Hypothalamus (tissue), 51 donors: ENCODE data around the gene MEX3D.

ENCODE experiments used
- DNase-seq, 51 donors: peaks; one replicate each; lab custom pipeline; 2025; lab: John Stamatoyannopoulos, UW

Gene MEX3D

DNA sequence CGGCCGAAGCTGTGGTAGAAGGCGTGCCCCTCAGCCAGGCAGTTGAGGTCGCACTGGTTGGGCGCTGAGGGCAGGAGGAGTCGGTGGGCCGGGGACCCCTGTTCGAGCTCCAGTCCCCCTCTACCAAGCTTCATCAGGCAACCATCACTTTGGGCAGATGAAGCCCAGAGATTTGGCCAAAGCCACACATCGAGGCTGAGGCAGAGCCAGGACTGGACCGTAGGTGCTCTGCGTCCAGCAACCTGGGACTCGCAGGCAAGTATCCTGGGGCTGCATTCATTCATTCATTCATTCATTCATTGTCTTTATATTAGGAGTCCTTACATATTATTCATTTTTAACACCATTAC lies 59.6 kb downstream of the MEX3D start:
- DNase-seq, result no peak

DNA sequence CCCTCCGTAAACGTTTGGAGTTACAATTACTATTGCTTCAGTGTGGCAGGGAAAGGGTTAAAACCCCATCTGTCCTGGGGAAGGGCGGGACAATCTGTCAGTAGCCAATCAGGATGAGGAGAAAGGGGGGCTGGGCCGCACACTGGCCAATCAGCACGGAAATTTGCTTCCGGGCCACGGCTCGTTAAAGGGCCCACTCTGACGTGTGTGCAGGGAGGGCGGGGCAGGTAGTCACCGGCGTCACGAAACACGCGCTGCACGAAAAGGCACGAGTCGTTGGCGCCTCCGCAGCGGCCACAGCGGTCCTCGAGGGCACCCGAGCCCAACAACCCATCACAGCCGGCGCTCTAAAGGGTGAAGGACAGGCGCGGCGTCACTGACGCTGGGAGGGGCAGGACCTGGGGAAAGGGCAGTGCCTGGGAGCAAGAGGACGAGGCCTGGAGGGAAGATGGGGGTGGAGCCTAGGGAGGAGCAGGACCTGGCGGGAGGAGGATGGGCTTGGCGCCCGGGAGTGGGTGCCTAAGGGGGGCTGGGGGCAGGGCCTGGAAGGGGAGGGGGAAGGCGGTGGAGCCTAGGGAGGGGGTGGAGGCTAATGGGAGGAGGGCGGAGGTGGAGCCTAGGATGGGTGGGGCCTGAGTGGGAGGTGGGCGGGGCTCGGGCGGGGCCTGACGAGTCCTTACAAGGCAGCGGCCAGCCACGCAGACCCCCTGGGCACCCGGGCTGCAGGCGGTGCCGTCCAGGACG lies 60.2 kb downstream of the MEX3D start:
- DNase-seq, result peak; percentile 53 to 96 (median 89)

DNA sequence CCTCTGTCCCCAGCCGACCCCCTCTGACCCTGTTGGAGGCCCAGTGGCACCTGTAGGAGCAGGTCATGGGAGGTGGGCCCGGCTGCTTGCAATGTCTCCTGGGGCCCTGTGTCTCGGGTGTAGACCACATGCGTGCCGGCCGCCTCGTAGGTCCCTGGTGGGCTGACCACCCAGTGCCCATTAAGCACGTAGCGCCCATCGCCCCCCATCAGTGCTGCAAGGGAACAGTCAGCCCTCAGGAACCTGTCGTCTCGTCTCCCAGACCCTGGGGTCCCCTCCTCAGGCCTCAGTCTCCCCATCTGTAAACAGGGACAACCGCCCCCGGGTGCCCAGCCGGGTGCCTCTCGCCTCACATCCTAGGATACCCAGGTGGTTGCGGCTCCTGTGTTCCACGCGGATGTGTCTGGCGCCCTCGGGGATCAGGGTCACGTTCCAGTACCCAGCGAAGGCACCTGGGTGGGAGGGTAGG lies 60.9 kb downstream of the MEX3D start:
- peak in 1 of 51 donors; percentile 37 for DNase-seq

DNA sequence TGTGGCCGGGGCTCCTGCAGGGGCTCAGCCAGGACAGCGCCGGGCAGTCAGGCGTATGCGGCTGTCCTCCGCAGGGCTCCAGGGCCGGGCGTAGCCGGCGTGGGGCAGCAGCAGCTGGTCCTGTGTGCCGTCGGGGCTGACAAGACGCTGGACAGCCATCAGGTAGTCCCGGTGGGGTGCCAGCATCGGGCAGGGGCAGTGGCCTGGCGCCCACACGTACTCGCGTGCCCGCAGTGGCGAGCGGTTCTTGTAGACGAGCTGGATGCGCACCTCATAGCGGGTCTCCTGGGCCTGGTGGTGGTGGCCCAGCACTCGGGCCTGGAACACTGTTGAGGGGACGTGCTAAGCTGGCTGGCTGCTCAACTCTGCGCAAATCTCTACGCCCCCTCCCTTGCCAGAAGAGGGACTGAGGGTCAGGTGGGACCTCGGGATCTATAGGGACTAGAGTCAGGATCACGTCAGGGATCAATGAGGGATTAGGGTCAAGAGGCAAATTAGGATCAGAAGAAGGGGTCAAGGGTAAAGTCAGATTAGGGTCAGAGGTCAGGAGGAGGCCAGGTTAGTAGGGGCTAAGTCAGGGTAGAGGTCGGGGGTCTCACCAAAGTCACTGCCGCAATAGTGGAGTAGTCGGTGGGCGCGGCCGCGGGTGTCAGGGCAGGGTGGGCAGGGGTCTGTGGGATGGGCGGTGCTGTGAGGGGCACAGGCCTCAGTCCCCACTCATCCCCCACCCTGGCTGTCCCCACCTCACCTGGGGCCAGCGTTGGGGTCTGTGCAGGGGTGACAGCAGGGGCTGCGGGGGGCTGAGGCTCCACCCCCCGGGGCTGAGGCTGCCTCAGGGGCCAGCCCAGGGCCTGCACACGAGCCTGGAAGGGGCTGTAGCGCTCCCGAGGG lies 61.9 kb downstream of the MEX3D start:
- no peak for DNase-seq

DNA sequence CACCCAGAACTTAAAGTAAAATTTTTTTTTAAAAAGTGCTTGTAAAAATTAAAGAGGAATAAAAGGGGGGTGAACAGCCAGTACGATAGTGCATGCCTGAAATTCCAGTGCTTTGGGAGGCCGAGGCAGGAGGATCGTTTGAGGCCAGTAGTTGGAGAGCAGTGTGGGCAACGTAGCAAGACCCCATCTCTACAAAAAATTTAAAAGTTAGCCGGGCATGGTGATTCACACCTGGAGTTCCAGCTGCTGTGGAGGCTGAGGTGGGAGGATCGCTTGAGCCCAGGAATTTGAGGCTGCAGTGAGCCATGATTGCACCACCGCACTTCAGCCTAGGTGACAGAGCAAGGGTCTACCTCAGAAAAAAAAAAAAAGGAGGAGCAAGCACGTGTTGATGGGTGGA lies 63.1 kb downstream of the MEX3D start:
- no peak for DNase-seq
